Measurements from ENCODE around the gene FHOD1.

FHOD1 gene

GRCh38 chr16:67210069-67210937, 37.0 kb downstream of the FHOD1 start:
- DNase-seq (ENCODE audit: low read depth in 2 of 3, low spot score in 2 of 3), result no peak

GRCh38 chr16:67209565-67209964, 37.7 kb downstream of the FHOD1 start:
- no peak for DNase-seq (ENCODE audit: low read depth in 2 of 3, low spot score in 2 of 3)

- DNase-seq (ENCODE audit: low read depth in 2 of 3, low spot score in 2 of 3), result no peak
Observed at GRCh38 chr16:67208154-67208896, 39.0 kb downstream of the FHOD1 start.

GRCh38 chr16:67207249-67208091, 39.8 kb downstream of the FHOD1 start:
- no peak for DNase-seq (ENCODE audit: low read depth in 2 of 3, low spot score in 2 of 3)

GRCh38 chr16:67206838-67207248, 40.4 kb downstream of the FHOD1 start:
- no peak for DNase-seq (ENCODE audit: low read depth in 2 of 3, low spot score in 2 of 3)

GRCh38 chr16:67206129-67206837, 41.0 kb downstream of the FHOD1 start:
- DNase-seq (ENCODE audit: low read depth in 2 of 3, low spot score in 2 of 3), result no peak

GRCh38 chr16:67204076-67204475, 43.2 kb downstream of the FHOD1 start:
- DNase-seq (ENCODE audit: low read depth in 2 of 3, low spot score in 2 of 3), result no peak

GRCh38 chr16:67202956-67203493, 44.3 kb downstream of the FHOD1 start:
- no peak for DNase-seq (ENCODE audit: low read depth in 2 of 3, low spot score in 2 of 3)

- no peak for DNase-seq (ENCODE audit: low read depth in 2 of 3, low spot score in 2 of 3)
Observed at GRCh38 chr16:67202426-67202825, 44.9 kb downstream of the FHOD1 start.

GRCh38 chr16:67201411-67202345, 45.6 kb downstream of the FHOD1 start:
- no peak for DNase-seq (ENCODE audit: low read depth in 2 of 3, low spot score in 2 of 3)

- no peak for DNase-seq (ENCODE audit: low read depth in 2 of 3, low spot score in 2 of 3)
Observed at GRCh38 chr16:67200491-67200890, 46.8 kb downstream of the FHOD1 start.

GRCh38 chr16:67199808-67200198, 47.5 kb downstream of the FHOD1 start:
- DNase-seq (ENCODE audit: low read depth in 2 of 3, low spot score in 2 of 3), result no peak

GRCh38 chr16:67199011-67199807, 48.1 kb downstream of the FHOD1 start, which contains the start of gene ELMO3:
ELMO3 (plus strand) TSS chr16:67199131; CDS start chr16:67199327, 196 bp downstream.
- no peak for DNase-seq (ENCODE audit: low read depth in 2 of 3, low spot score in 2 of 3)

GRCh38 chr16:67198238-67198734, 49.0 kb downstream of the FHOD1 start:
- no peak for DNase-seq (ENCODE audit: low read depth in 2 of 3, low spot score in 2 of 3)

- DNase-seq (ENCODE audit: low read depth in 2 of 3, low spot score in 2 of 3), result no peak
Observed at GRCh38 chr16:67197704-67198103, 49.6 kb downstream of the FHOD1 start.

- no peak for DNase-seq (ENCODE audit: low read depth in 2 of 3, low spot score in 2 of 3)
Observed at GRCh38 chr16:67196881-67197280, 50.4 kb downstream of the FHOD1 start.

GRCh38 chr16:67195676-67196075, 51.6 kb downstream of the FHOD1 start:
- no peak for DNase-seq (ENCODE audit: low read depth in 2 of 3, low spot score in 2 of 3)

GRCh38 chr16:67194260-67194659, 53.0 kb downstream of the FHOD1 start:
- DNase-seq (ENCODE audit: low read depth in 2 of 3, low spot score in 2 of 3), result no peak
